Mesenteric fat pad (tissue), 1 donor: Measurements from ENCODE around the gene NRF1. TPM values are rescaled to one million over a fixed set of nuclear protein-coding genes. Genes with fewer than 3 reads are reported as not detected.

ENCODE experiments used
- DNase-seq: peaks from one replicate; pipeline ENCODE4 v3.0.0-alpha.2; 2020; ENCODE audit warnings: low spot score
- total RNA-seq: library from RNA; stranded (reverse); fragmentation: NEBNext Ultra II Directional; extraction: Animal tissue kit (Norgen Biotek cat#: 25700); gene quantifications from one replicate; pipeline ENCODE4 v1.2.1, GENCODE V29; 2021
- donor health status: DM: yes; HTN: yes; CAD: no.

NRF1 gene
- total RNA-seq, 1 donor from 2014 or later, result 16.2 TPM

- no peak for DNase-seq
Measured at GRCh38 chr7:129730159-129730558, 118.6 kb downstream of the NRF1 start.

- no peak for DNase-seq
Measured at GRCh38 chr7:129734400-129734799, 122.9 kb downstream of the NRF1 start.

- no peak for DNase-seq
Measured at GRCh38 chr7:129739427-129739826, 127.9 kb downstream of the NRF1 start.

GRCh38 chr7:129740574-129741410 is 129.3 kb downstream of the NRF1 start:
- no peak for DNase-seq

DNA sequence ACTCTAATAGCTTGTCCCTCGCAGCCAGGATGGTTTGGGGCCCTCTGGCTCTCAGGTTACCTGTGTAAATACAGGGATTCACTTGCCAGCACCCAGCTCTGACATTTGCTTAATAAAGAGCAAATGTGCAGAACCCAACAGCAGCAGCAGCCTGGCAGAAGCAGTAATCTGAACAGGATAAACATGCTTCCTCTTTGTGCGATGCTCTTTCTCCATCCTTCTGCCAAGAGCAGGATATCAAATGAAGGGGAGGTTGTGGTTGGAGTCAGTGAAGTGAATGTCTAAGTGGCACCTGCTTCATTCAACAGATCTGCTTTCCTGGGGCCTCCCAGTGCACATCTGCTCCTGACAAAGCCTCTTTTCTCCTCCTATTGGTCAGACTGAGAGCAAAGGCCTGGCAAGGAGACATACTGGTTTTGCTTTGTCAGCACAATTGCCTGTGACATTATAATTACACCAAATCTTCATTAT is 130.3 kb downstream of the NRF1 start:
- DNase-seq, result no peak

GRCh38 chr7:129742256-129742655 is 130.7 kb downstream of the NRF1 start:
- no peak for DNase-seq

GRCh38 chr7:129746857-129747529 is 135.5 kb downstream of the NRF1 start:
- DNase-seq, result no peak

DNA sequence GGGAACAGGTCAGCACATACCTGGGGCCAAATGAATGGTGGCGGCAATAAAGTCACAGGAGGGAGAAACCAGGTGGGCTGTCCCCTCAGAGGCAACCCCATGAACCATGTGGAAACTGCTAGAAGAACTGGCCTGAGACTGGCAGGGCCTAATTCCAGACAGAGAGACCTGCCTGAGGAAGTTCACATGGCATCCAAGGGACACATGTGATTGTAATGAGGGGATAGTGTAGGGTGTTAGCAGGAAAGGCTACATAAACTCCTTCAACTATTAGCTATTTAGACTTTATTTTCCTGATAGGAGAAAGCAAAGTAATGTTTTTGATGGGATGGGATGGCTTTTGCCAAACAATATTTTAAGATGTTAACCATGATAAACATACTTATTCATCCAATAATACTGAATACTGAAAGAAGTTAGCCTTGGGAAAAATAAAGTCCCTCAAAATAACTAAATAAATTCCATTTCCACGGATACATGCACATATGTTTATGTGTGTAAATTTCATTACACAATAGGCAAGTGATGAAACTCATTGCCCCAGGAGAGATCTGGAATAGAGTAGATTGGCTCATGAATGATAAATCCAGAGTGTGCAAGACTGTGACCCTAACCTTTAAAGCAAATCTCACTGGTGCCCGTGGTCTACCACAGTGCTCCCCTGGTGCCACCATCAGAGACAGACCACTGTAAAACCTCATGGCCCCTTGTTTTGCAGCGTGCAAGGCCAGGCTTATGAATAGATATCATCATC is 137.0 kb downstream of the NRF1 start:
- DNase-seq, result no peak

DNA sequence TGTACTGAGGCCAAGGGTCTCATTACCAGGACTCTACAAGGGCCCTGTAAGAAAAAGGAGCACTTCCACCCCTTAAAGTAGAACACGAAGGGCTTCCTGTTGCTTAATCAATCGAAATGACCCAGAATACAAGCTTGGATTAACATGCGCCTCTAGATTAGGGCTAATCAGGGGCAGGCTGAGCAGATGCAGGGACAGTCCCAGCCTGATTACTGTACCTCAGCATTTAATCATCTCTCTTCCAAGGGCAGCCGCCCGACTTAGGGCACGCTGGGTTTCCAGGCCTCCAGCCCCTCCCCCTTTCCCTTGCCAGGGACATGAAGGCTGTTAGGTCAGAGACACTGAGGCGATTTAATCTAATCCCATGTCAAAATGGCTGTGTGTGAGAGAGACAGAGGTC is 138.6 kb downstream of the NRF1 start:
- no peak for DNase-seq

DNA sequence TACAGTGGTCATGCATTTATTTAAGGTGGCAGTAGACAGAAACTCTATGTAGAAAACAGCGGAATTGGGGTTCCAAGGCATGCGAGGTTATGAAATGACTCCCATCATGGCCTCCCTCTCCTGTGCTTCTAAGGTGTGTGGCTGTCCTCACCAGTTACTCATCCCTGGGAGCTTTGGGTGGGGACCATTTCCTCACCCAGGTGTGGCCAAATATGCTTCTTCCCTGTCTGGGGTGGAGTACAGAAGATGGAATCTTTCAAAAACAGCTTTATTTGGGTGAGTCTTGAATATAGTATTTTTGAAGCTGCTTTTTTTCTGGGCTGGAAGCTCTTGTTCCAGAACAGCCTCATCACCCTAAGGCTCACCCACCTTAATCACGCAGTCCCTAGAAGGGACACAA is 139.0 kb downstream of the NRF1 start:
- DNase-seq, result no peak

DNA sequence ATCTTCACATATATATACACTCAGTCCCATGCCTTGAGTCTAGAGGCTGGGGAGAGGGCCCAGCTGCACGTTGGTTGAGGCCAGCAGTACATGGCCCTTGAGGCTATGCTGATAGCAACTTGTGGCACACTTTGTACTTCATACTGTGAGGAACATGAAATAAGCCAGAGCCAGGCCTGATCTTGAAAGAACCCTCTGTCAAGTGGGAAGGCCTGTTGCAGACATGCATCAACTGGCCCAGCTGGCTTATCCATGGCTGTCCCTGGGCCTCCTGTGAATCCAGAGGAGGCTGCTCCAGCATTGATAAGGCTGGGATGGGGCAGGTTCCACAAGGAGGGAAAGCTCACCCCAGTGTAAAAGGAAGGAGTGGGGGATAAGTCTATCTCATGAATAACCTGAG is 140.4 kb downstream of the NRF1 start:
- DNase-seq, result no peak

DNA sequence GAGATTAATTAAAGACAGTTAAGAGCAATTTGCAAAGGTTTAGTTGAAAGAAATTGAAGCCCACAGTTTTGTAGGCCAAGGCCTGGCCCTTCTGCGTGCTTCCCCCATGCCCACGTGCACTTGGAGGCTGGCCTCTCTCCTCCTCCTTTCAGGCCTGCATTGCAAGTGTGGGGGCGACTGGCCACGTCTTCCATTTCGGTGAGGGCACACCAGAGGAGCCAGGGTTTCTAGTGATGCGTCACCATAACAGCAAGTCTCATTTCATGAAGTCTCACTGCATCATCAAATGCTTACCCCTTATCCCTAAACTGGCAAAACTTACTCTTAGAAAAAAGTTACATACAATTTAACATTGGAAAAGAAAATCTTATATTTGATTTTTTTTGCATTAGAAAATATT is 141.2 kb downstream of the NRF1 start:
- DNase-seq, result no peak

GRCh38 chr7:129754406-129754805 is 142.9 kb downstream of the NRF1 start:
- DNase-seq, result no peak

DNA sequence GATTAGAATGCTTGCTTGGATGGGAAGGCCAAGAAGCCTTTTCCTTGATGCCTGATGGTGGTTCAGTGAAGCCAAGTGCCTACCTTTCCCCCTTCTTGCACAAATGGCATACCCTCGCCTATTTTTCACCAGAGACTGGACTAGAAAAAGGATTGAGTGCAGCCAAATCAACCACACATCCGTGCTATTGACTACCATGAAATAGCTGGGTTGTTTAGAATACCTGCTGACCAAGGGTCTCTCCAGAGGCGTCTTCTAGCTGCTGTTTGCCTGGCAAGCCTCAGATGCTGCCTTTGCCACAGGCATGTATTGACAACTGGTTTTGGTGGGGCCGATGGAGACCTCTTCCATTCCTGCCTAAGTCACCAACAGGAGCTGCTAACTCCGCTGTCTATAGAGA is 146.5 kb downstream of the NRF1 start:
- DNase-seq, result no peak

DNA sequence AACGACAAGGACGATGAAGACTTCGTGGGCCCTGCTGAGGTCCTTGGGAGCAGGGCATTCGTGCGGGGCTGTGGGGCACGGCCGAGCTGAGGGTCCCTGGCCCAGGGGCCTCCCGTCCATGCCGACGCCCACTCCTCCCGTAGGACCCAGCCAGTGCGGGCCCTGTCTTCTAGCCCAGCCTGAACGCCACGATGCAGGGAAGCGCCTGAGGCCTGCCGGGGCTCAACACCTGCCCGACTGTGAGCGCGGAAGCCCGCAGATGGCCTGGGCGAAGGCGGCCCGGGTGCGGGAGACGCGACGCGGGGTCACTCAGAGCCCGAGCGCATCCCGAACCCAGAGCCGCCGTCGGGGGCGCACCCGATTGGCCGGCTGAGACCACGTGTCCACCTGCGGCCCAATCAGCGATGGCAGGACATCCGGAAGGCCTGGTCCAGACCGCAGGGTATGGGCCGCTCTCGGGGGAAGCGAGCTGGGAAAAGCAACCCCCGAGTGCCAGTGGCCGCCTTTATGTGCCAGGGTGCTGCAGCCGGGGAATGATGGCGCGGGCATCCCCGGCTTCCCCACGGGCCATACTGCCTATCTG is 151.0 kb downstream of the NRF1 start:
- no peak for DNase-seq

DNA sequence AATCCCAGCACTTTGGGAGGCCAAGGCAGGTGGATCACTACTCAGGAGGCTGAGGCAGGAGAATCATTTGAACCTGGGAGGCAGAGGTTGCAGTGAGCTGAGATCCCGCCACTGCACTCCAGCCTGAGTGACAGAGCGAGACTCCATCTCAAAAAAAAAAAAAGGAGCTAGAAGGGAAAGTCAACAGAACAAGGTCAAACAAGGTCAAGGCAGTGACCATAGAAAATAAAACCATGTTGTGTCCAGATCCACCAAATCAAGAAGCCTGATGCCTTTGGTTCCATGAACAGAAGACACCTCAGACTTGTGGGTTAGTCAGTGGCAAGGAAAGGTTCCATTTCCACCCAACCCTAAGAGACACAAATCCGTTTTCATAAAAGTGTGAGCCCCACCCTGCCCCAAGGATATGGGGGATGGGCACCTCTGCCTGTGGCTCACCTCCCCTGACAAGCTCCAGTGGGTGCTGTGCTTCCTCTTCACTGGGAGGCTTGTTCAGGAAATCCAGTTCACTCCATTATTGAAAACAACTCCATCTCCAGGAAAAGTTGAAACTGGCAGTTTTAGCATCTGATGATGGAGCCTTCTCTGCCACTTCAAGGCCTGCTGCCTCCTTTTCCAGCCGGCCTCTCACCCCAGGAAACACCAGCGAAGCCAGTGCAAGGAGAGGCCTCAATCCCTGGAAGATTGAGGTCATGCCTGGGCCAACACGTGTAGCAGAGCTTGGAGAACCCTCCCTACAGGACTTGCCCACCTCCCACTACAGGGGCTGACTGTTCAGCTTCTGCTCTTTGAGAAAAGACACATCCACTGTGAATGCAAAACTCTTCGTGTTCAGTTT is 152.9 kb downstream of the NRF1 start:
- no peak for DNase-seq

DNA sequence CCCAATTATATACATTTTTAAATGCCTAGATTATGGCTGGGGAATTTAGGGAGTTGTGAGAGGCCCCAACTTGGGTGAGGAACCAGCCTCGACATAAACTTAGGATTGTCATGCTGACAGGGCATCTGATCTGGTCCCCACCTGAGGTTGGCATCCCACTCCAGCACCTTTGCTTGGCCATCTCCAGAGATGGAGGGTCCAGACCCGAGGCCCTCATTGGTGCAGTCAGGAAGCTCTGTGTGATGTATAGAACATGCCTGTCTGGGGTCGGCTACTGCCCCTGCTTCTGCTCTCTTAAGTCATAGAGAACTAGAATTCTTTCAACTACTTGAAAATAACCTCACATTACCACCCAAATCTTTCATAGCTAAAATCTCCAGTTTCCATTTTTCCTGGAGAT is 153.8 kb downstream of the NRF1 start:
- no peak for DNase-seq

DNA sequence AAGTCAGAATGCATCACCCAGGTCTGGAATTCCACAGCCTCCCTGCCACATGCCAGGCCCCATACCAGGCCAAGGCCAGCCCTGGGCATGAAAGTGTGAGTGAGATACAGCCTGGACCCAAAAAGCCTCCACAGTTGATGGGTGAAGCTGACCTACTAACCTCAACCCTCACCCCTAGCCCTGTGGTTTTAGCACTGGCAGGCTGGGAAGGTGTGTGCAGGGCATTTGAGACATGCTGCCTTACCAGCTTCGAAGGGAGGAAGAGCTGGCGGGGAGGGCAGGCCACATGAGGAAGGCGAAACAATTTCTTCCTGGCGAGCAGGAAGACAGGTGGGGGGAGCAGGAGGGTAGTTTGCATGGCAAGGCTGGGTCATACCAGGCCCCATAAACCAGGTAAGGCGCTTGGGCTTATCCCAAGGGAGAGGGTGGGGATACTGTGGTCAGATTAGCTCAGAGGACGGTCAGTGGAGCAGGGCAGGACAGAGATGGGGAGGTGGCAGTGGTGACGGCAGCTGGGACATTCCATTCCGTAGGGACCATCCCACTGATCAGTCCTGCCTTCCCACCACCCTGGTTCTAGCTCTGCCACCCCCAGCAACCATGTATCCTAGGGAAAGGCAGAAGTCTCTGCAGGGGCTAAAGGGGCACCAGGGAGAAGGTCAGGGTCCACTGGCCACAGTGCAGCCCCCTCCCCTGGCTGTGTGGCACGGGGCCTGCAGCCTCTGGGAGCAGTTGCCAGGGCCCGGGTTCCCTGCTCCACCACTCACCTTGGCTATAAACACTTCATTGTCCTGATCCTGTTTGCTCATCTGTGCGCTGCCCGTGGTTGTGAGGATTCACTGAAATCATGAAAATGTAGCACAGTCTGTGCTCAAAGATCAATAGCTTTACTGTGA is 155.8 kb downstream of the NRF1 start:
- DNase-seq, result no peak

DNA sequence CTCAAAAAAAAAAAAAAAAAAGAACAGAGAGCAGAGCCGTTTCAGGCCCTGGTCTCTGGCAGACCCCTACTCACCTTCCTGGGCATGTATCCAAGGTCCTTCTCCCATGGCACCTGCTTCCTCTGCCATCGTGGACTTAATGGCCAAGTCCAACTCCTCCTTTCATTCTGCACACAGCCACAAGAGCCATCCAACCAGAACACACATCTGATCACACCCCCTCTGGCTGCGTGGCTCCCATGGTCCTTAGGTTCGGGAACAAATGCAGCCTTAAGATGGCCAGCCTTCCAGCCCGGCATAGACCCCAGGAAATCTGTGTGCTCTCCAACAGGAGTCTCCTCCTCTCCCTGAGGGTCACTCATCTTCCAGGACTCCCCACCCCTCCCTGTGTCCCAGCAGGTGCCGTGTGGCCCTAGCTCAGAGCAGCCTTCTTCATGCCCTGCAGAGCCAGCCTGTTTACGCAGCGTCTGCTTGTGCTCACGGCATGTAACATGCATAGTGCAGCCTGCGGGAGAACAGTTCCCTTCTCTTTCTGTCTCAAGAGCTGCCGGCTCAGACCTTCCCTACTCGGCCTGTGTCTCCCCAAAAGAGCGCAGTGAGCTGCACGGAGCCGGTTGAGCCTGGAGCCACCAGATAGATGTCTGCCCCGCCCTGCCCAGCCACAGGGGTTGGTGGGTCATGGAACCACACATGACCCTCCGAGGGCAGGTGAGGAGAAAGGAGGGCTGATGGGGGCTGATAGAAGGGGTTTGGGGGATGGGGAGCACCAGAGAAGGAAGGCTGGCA is 157.3 kb downstream of the NRF1 start:
- no peak for DNase-seq
